Astrocyte (in vitro differentiated cells and primary cell): ENCODE data around the gene KRTAP5-3. TPM values are rescaled to one million over a fixed set of nuclear protein-coding genes. Genes with fewer than 3 reads are reported as not detected.

Source experiments
- DNase-seq: peaks from one replicate; pipeline ENCODE4 v3.0.0-alpha.2; 2010; ENCODE audit warnings: low read depth
- FAIRE-seq: peaks from 2 replicates; lab custom pipeline; 2011; peaks lifted over from hg19 to GRCh38; lab: Jason Lieb, UNC
- H2AFZ ChIP-seq: 2 replicates; pipeline ENCODE4 v1.6.0; 2012; ENCODE audit warnings: low read depth, low read length, inconsistent platforms
- H3K27ac ChIP-seq: 2 replicates; pipeline ENCODE4 v1.5.1; 2011; ENCODE audit warnings: low read depth, low read length, inconsistent platforms
- H3K27me3 ChIP-seq: 2 replicates; pipeline ENCODE4 v1.6.0; 2011; ENCODE audit warnings: low read length, inconsistent platforms; ENCODE audit not compliant: insufficient read depth
- H3K36me3 ChIP-seq: 2 replicates; pipeline ENCODE4 v1.5.1; 2011; ENCODE audit warnings: low read length, inconsistent platforms; ENCODE audit not compliant: insufficient read depth
- H3K4me1 ChIP-seq: 2 replicates; pipeline ENCODE4 v1.5.1; 2011; ENCODE audit warnings: low read length, inconsistent platforms; ENCODE audit not compliant: insufficient read depth
- H3K4me2 ChIP-seq: 2 replicates; pipeline ENCODE4 v1.6.0; 2012; ENCODE audit warnings: low read length, inconsistent platforms
- H3K4me3 ChIP-seq: 2 replicates; pipeline ENCODE4 v1.5.1; 2011; ENCODE audit warnings: low read depth, mild to moderate bottlenecking, low read length, inconsistent platforms; ENCODE audit not compliant: insufficient read depth
- H3K79me2 ChIP-seq: 2 replicates; pipeline ENCODE4 v1.6.0; 2012; ENCODE audit warnings: mild to moderate bottlenecking, low read length, inconsistent platforms; ENCODE audit not compliant: insufficient read depth
- H3K9ac ChIP-seq: 2 replicates; pipeline ENCODE4 v1.6.0; 2012; ENCODE audit warnings: mild to moderate bottlenecking, low read length, inconsistent platforms
- H3K9me3 ChIP-seq: 2 replicates; pipeline ENCODE4 v1.5.1; 2012; ENCODE audit warnings: low read depth, mild to moderate bottlenecking, low read length, inconsistent platforms; ENCODE audit not compliant: insufficient read depth
- H4K20me1 ChIP-seq: 2 replicates; pipeline ENCODE4 v1.6.0; 2012; ENCODE audit warnings: low read length, inconsistent platforms; ENCODE audit not compliant: insufficient read depth
- H3K27ac Mint-ChIP-seq: one replicate; pipeline ENCODE4 v1.8.0; 2021; ENCODE audit warnings: mild to moderate bottlenecking, mixed read lengths; ENCODE audit not compliant: unreplicated experiment
- H3K27me3 Mint-ChIP-seq: one replicate; pipeline ENCODE4 v1.8.0; 2021; ENCODE audit warnings: low read depth, mixed read lengths; ENCODE audit not compliant: unreplicated experiment
- H3K36me3 Mint-ChIP-seq: one replicate; pipeline ENCODE4 v1.8.0; 2021; ENCODE audit warnings: low read depth, mixed read lengths; ENCODE audit not compliant: unreplicated experiment
- H3K4me1 Mint-ChIP-seq: one replicate; pipeline ENCODE4 v1.8.0; 2021; ENCODE audit warnings: low read depth, mixed read lengths; ENCODE audit not compliant: unreplicated experiment
- H3K4me3 Mint-ChIP-seq: one replicate; pipeline ENCODE4 v1.8.0; 2021; ENCODE audit warnings: mild to moderate bottlenecking, moderate library complexity, mixed read lengths; ENCODE audit not compliant: unreplicated experiment
- H3K9me3 Mint-ChIP-seq: one replicate; pipeline ENCODE4 v1.8.0; 2021; ENCODE audit warnings: mild to moderate bottlenecking, mixed read lengths; ENCODE audit not compliant: unreplicated experiment
- EZH2 ChIP-seq: IDR thresholded peaks from 2 replicates; pipeline ENCODE4 v1.6.1; 2012; ENCODE audit warnings: mild to moderate bottlenecking, low read length, inconsistent platforms; ENCODE audit not compliant: insufficient read depth
- total RNA-seq: library from RNA; stranded (reverse); gene quantifications from 2 replicates; pipeline ENCODE4 v1.2.1, GENCODE V29; 2021
- TF ChIP-seq, protein P1 (sequence below): IDR thresholded peaks from 2 replicates; pipeline ENCODE4 v1.5.1; 2011; ENCODE audit warnings: low read depth, mild to moderate bottlenecking, inconsistent platforms, low read length, moderate library complexity; ENCODE audit not compliant: insufficient read depth

Gene KRTAP5-3
- total RNA-seq, 1 donor from 2014 or later = not detected

DNA sequence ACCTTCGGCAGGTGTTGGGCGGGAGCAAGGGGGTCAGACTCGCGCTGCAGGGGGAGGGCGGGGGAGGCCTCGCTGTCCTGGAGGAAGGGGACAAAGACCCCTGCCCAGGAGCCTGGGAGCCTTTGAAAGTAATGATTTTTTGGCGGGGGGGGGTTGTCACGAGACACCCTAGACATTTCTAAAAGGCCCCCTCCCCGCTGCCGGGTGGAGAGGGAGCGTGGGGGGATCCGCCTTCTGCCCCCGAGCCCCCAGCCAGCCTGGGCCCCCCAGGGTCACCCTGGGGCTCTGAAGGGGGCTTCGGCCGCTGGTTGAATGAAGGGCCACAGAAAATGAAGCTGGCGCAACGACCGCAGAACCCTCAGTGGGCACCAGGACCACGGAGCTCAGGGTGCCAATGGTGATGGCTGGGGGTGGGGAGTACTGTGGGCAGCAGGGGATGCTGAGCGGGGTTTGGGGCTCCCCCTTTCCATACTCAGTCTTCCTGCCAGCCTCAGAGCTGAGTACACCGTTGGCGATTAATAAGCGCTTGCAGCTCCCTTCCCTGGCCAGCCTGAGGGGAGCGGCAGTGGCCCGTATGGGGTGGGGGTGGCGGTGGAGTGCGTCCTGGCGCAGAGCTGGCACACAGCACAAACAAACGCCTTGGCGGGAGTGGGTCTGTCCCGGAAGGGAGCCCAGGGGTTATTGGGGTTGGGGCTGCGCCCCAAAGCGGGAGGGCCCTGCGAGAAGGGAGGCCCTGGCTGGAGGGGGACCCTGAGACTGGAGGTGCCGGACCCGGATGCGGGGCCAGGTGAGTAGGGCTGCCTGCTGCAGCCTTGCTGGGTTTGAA is 35.0 kb downstream of the KRTAP5-3 start:
- Histone ChIP-seq H3K4me2 (peak overlapping the region; percentile 81), H3K4me1 (no peaks in the 10 kb centered on the region), H3K4me3 (peak overlapping the region; percentile 37), H3K36me3 (no peaks in the 10 kb centered on the region), H3K9ac (peak overlapping the region; percentile 78), H3K9me3 (no peaks in the 10 kb centered on the region), H4K20me1 (peaks cover 42% of the 10 kb centered on the region), H3K79me2 (peaks cover 31% of the 10 kb centered on the region), H2AFZ (no peak overlapping the region), H3K27ac (no peak overlapping the region), H3K27me3 (peaks cover 14% of the 10 kb centered on the region)
- DNase-seq (no peak), FAIRE-seq (no peak)
- peaks cover 5% of the 10 kb centered on the region for H3K4me1 Mint-ChIP-seq
- H3K27ac Mint-ChIP-seq = no peak overlapping the region
- H3K9me3 Mint-ChIP-seq = peaks cover 3% of the 10 kb centered on the region
- peak overlapping the region; percentile 70 for H3K4me3 Mint-ChIP-seq
- peaks cover 6% of the 10 kb centered on the region for H3K36me3 Mint-ChIP-seq
- TF ChIP-seq, protein P1, sequence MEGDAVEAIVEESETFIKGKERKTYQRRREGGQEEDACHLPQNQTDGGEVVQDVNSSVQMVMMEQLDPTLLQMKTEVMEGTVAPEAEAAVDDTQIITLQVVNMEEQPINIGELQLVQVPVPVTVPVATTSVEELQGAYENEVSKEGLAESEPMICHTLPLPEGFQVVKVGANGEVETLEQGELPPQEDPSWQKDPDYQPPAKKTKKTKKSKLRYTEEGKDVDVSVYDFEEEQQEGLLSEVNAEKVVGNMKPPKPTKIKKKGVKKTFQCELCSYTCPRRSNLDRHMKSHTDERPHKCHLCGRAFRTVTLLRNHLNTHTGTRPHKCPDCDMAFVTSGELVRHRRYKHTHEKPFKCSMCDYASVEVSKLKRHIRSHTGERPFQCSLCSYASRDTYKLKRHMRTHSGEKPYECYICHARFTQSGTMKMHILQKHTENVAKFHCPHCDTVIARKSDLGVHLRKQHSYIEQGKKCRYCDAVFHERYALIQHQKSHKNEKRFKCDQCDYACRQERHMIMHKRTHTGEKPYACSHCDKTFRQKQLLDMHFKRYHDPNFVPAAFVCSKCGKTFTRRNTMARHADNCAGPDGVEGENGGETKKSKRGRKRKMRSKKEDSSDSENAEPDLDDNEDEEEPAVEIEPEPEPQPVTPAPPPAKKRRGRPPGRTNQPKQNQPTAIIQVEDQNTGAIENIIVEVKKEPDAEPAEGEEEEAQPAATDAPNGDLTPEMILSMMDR = no peak
- no peak for TF ChIP-seq EZH2
- peaks cover 18% of the 10 kb centered on the region for H3K27me3 Mint-ChIP-seq

DNA sequence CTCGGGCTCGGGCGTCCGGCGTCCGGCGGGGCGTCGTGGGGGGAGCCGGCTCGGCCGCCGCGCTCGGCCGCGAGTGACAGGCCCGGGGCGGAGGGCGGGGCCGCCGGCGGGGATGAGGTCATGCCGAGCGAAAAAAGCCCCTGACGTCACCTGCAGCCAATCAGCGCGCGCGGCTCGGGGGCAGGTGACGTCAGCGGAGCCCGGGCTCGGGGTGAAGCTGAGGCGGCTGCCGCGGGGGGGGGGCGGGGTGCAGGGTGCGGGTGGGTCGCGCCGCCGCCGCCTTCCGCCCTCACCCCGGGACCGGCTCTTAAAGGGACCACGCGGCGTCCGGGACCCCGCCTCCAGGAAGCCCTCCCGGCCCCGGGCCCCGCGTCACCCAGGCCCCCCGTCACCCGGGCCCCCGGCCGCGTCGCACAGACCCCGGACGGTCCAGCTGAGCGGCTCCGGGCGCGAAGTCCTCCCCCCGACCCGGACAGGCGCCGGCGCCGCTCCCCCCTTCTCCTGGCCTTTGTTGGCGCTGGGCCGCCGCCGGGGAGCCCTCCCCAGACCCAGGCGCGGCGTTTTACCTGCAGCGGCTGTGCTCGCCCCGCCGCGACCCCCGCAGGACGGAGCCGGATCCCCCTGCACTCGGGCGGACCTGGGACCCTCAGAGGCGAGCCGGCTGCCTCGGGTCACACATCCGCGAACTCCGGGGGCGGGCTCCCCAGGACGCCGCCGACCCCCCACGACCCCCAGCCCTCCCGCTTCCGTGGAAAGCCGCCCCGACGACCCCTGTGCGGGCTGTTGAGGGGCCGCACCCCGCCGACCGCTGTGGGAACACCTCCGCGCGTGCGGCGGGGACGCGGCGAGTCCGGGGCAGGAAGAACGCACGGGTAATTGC is 35.8 kb downstream of the KRTAP5-3 start, which contains the start of gene DUSP8:
DUSP8 (minus strand) TSS at position 75 of the 880 bp plus-strand sequence. CDS start 6,445 bp downstream, outside the sequence.
- TF ChIP-seq, protein P1 = no peak
- TF ChIP-seq EZH2 = peak; percentile 77
- Mint-ChIP-seq H3K27ac (no peak within 1 kb of the TSS), H3K9me3 (no peaks in the 10 kb centered on the region), H3K4me1 (peaks cover 5% of the 10 kb centered on the region), H3K36me3 (peaks cover 3% of the 10 kb centered on the region), H3K27me3 (peaks cover 16% of the 10 kb centered on the region), H3K4me3 (no peak within 1 kb of the TSS)
- peak within 1 kb of the TSS; percentile 89 for H3K4me2 ChIP-seq
- peaks cover 51% of the 10 kb centered on the region for H4K20me1 ChIP-seq
- no peaks in the 10 kb centered on the region for H3K4me1 ChIP-seq
- peak; percentile 56 for DNase-seq
- H2AFZ ChIP-seq = peak within 1 kb of the TSS; percentile 56
- H3K36me3 ChIP-seq = no peaks in the 10 kb centered on the region
- FAIRE-seq = no peak
- peak within 1 kb of the TSS; percentile 26 for H3K27ac ChIP-seq
- H3K9me3 ChIP-seq = no peaks in the 10 kb centered on the region
- peaks cover 39% of the 10 kb centered on the region for H3K79me2 ChIP-seq
- H3K27me3 ChIP-seq = peaks cover 14% of the 10 kb centered on the region
- peak within 1 kb of the TSS; percentile 61 for H3K4me3 ChIP-seq
- peak within 1 kb of the TSS; percentile 87 for H3K9ac ChIP-seq
